Gastroesophageal sphincter (tissue), 3 donors: ENCODE measurements around the gene BAX.
A peak's percentile ranks its signal among the peaks of the same experiment; 100 is the strongest.

ENCODE experiments used
- EP300 ChIP-seq: sonication (generic); formaldehyde crosslinking; IDR thresholded peaks from one replicate; pipeline ENCODE4 v1.6.1; 2017; ENCODE audit warnings: antibody characterized with exemption, mild to moderate bottlenecking
- POLR2A ChIP-seq, 2 donors: fragments of 450-650 bp; IDR thresholded peaks; one replicate each; pipeline ENCODE4 v1.6.1; 2017; ENCODE audit warnings: antibody characterized with exemption in 2 of 2, mild to moderate bottlenecking in 2 of 2, moderate library complexity in 1 of 2
- TF ChIP-seq, protein P1 (sequence below), 4 experiments: fragments of 200-600 bp in 2 of 4; fragments of 450-650 bp in 2 of 4; sonication (generic) in 1 of 4; IDR thresholded peaks; one replicate each; pipeline ENCODE4 v1.5.1; 2017 to 2019; ENCODE audit warnings: antibody characterized with exemption in 4 of 4, mild to moderate bottlenecking in 2 of 4, moderate library complexity in 2 of 4

DNA sequence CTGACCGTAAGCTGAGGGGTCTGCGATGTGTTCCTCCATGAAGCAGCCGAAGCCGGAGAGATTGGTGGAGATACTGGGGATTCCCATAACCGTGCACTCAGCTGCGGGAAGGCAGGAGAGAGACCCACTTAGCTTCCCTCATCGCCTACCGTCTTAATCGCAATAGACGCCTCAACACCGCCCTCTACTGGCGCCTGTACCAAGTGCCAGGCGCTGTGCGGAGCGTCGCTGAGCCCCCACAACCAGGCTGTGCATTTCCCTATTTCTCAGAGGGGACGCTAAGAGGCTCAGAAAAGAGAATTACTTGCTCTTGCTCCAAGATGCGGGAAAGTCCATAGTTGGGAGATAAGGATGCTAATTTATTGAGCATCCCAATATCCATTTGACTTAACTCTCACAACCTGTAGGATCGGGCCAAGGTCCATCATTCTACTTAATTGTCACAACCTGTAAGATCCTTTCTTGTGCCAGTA is 16.3 kb downstream of the BAX start:
- TF ChIP-seq, protein P1, sequence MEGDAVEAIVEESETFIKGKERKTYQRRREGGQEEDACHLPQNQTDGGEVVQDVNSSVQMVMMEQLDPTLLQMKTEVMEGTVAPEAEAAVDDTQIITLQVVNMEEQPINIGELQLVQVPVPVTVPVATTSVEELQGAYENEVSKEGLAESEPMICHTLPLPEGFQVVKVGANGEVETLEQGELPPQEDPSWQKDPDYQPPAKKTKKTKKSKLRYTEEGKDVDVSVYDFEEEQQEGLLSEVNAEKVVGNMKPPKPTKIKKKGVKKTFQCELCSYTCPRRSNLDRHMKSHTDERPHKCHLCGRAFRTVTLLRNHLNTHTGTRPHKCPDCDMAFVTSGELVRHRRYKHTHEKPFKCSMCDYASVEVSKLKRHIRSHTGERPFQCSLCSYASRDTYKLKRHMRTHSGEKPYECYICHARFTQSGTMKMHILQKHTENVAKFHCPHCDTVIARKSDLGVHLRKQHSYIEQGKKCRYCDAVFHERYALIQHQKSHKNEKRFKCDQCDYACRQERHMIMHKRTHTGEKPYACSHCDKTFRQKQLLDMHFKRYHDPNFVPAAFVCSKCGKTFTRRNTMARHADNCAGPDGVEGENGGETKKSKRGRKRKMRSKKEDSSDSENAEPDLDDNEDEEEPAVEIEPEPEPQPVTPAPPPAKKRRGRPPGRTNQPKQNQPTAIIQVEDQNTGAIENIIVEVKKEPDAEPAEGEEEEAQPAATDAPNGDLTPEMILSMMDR (IDR thresholded peaks at IDR 0.05): peak in 3 of 4 experiments; percentile 83 to 92 (median 85)
- TF ChIP-seq POLR2A (IDR thresholded peaks at IDR 0.05) (peak in 1 of 2 donors; percentile 3), EP300 (no peak)
